H1 (cell line): Measurements from ENCODE around the gene DBX2. TPM values are rescaled to one million over a fixed set of nuclear protein-coding genes. Genes with fewer than 3 reads are reported as not detected.

Experiments
- CTCF ChIA-PET: fragments of 300-600 bp; sonication (Branson Sonifier 250); formaldehyde crosslinking; loops from one replicate; lab custom pipeline; 2021; ENCODE audit not compliant: partially characterized antibody; lab: Charles Lee
- POLR2A ChIA-PET: fragments of 300-600 bp; sonication (Branson Sonifier 250); formaldehyde crosslinking; loops from one replicate; lab custom pipeline; 2021; ENCODE audit warnings: inconsistent platforms; ENCODE audit not compliant: partially characterized antibody; lab: Charles Lee
- DNase-seq, 2 experiments: peaks; one replicate each; pipeline versions ENCODE4 v3.0.0 to v3.0.0-alpha.2; 2010 to 2022; ENCODE audit warnings: low spot score in 2 of 2, low read depth in 1 of 2, mixed read lengths in 1 of 2
- FAIRE-seq: peaks from 2 replicates; lab custom pipeline; 2011; peaks lifted over from hg19 to GRCh38; lab: Jason Lieb, UNC
- H2AFZ ChIP-seq: 2 replicates; pipeline ENCODE4 v1.8.1; 2012; ENCODE audit warnings: low read length, inconsistent platforms
- H2AK5ac ChIP-seq: 2 replicates; pipeline ENCODE4 v1.6.1; 2013; ENCODE audit warnings: low read depth, low read length
- H2BK120ac ChIP-seq: replicated peaks from 2 replicates; pipeline ENCODE3; 2013; ENCODE audit warnings: low read depth, low read length, inconsistent platforms
- H2BK12ac ChIP-seq: 2 replicates; pipeline ENCODE4 v1.6.1; 2013; ENCODE audit warnings: low read depth, low read length
- H2BK15ac ChIP-seq: 2 replicates; pipeline ENCODE4 v1.6.1; 2013; ENCODE audit warnings: low read length
- H2BK20ac ChIP-seq: 2 replicates; pipeline ENCODE4 v1.6.1; 2013; ENCODE audit warnings: low read length
- H2BK5ac ChIP-seq: 2 replicates; pipeline ENCODE4 v1.6.1; 2013; ENCODE audit warnings: low read depth, low read length
- H3K14ac ChIP-seq: 2 replicates; pipeline ENCODE4 v1.6.1; 2013; ENCODE audit warnings: inconsistent platforms; ENCODE audit not compliant: insufficient read length
- H3K18ac ChIP-seq: 2 replicates; pipeline ENCODE4 v1.6.1; 2013; ENCODE audit warnings: low read length; ENCODE audit errors: extremely low read depth
- H3K23ac ChIP-seq: 2 replicates; pipeline ENCODE4 v1.6.1; 2013; ENCODE audit warnings: inconsistent platforms; ENCODE audit not compliant: insufficient read length
- H3K23me2 ChIP-seq: 2 replicates; pipeline ENCODE4 v1.6.1; 2013; ENCODE audit warnings: low read depth, low read length
- H3K27ac ChIP-seq: 2 replicates; pipeline ENCODE4 v1.6.1; 2011; ENCODE audit warnings: low read depth, low read length, inconsistent platforms
- H3K27me3 ChIP-seq, 4 experiments: replicated peaks in 1 of 4; 1 replicate in 1 of 4; 2 replicates in 3 of 4; pipeline versions ENCODE4 v1.6.1 to v1.8.1; 2011 to 2013; ENCODE audit warnings: low read length in 3 of 4, mild to moderate bottlenecking in 3 of 4, inconsistent platforms in 2 of 4, mixed read lengths in 2 of 4, moderate library complexity in 1 of 4; ENCODE audit not compliant: control insufficient read depth in 3 of 4, insufficient read depth in 3 of 4; ENCODE audit errors: extremely low read depth in 1 of 4
- H3K36me3 ChIP-seq, 4 experiments: 2 replicates each; pipeline versions ENCODE4 v1.6.1 to v1.8.1; 2011 to 2013; ENCODE audit warnings: mild to moderate bottlenecking in 4 of 4, low read length in 3 of 4, moderate library complexity in 2 of 4, control low read depth in 1 of 4, inconsistent platforms in 1 of 4; ENCODE audit not compliant: insufficient read depth in 4 of 4, control insufficient read depth in 2 of 4
- H3K4ac ChIP-seq: replicated peaks from 2 replicates; pipeline ENCODE3; 2013; ENCODE audit warnings: low read length, low read depth, mixed read lengths, inconsistent platforms; ENCODE audit not compliant: insufficient read length
- H3K4me1 ChIP-seq, 4 experiments: replicated peaks in 1 of 4; 1 replicate in 1 of 4; 2 replicates in 3 of 4; pipeline versions ENCODE4 v1.6.1 to v1.8.1; 2011 to 2013; ENCODE audit warnings: low read length in 3 of 4, inconsistent platforms in 2 of 4, mixed read lengths in 1 of 4; ENCODE audit not compliant: insufficient read depth in 4 of 4, control insufficient read depth in 3 of 4
- H3K4me2 ChIP-seq, 2 experiments: 2 replicates each; pipeline versions ENCODE4 v1.6.1 to v1.8.1; 2011 to 2013; ENCODE audit warnings: low read depth in 2 of 2, low read length in 2 of 2, control low read depth in 1 of 2, inconsistent platforms in 1 of 2, mild to moderate bottlenecking in 1 of 2; ENCODE audit not compliant: insufficient read depth in 1 of 2
- H3K4me3 ChIP-seq, 4 experiments: fragments of 200-600, 300-600 bp in 1 of 4; sonication (generic), shearing (Covaris generic), sonication (Bioruptor Twin) in 1 of 4; 2 replicates each; pipeline versions ENCODE4 v1.5.1 to v1.8.1; 2011 to 2016; ENCODE audit warnings: low read length in 4 of 4, low read depth in 3 of 4, control low read depth in 2 of 4, inconsistent platforms in 2 of 4, mild to moderate bottlenecking in 2 of 4, mixed read lengths in 1 of 4, moderate library complexity in 1 of 4; ENCODE audit not compliant: insufficient read depth in 2 of 4; ENCODE audit errors: extremely low read depth in 1 of 4
- H3K56ac ChIP-seq: replicated peaks from 2 replicates; pipeline ENCODE3; 2013; ENCODE audit warnings: low read depth, mild to moderate bottlenecking, mixed read lengths, low read length, inconsistent platforms; ENCODE audit not compliant: insufficient read length
- H3K79me1 ChIP-seq: 2 replicates; pipeline ENCODE4 v1.6.1; 2013; ENCODE audit warnings: low read depth, low read length, control low read depth
- H3K79me2 ChIP-seq, 2 experiments: 2 replicates each; pipeline versions ENCODE4 v1.6.1 to v1.8.1; 2012 to 2013; ENCODE audit warnings: low read length in 2 of 2, mild to moderate bottlenecking in 2 of 2, inconsistent platforms in 1 of 2; ENCODE audit not compliant: insufficient read depth in 2 of 2, control insufficient read depth in 1 of 2
- H3K9ac ChIP-seq, 4 experiments: replicated peaks in 1 of 4; 1 replicate in 1 of 4; 2 replicates in 3 of 4; pipeline versions ENCODE4 v1.6.1 to v1.8.1; 2011 to 2013; ENCODE audit warnings: low read depth in 3 of 4, low read length in 3 of 4, control low read depth in 2 of 4, mild to moderate bottlenecking in 2 of 4, moderate library complexity in 2 of 4, inconsistent platforms in 1 of 4; ENCODE audit errors: extremely low read depth in 1 of 4
- H3K9me3 ChIP-seq, 2 experiments: 2 replicates each; pipeline versions ENCODE4 v1.6.1 to v1.8.1; 2012 to 2013; ENCODE audit warnings: mild to moderate bottlenecking in 2 of 2, moderate library complexity in 2 of 2, control low read depth in 1 of 2, inconsistent platforms in 1 of 2, low read depth in 1 of 2, low read length in 1 of 2, mixed read lengths in 1 of 2; ENCODE audit not compliant: insufficient read depth in 2 of 2
- H4K20me1 ChIP-seq, 2 experiments: replicated peaks in 1 of 2; 2 replicates each; pipeline versions ENCODE3 to v1.8.1; 2011 to 2013; ENCODE audit warnings: inconsistent platforms in 2 of 2, low read length in 2 of 2, mild to moderate bottlenecking in 1 of 2; ENCODE audit not compliant: insufficient read depth in 2 of 2, control insufficient read depth in 1 of 2
- H4K5ac ChIP-seq: 2 replicates; pipeline ENCODE4 v1.6.1; 2013; ENCODE audit warnings: low read length, low read depth, mixed read lengths, inconsistent platforms; ENCODE audit not compliant: insufficient read length
- H4K8ac ChIP-seq: 2 replicates; pipeline ENCODE4 v1.8.0; 2013; ENCODE audit warnings: mild to moderate bottlenecking, moderate library complexity, low read length, inconsistent platforms; ENCODE audit not compliant: insufficient read depth; ENCODE audit errors: extremely low read depth
- H4K91ac ChIP-seq: replicated peaks from 2 replicates; pipeline ENCODE3; 2013; ENCODE audit warnings: low read length, mixed read lengths, inconsistent platforms; ENCODE audit not compliant: insufficient read length
- MAX ChIP-seq: IDR thresholded peaks from 2 replicates; pipeline ENCODE4 v1.6.1; 2012; ENCODE audit warnings: inconsistent platforms
- POLR2A ChIP-seq, 2 experiments: IDR thresholded peaks; 1 replicate in 1 of 2; 2 replicates in 1 of 2; pipeline ENCODE4 v1.6.1; 2011; ENCODE audit warnings: low read depth in 2 of 2, low read length in 2 of 2, mild to moderate bottlenecking in 2 of 2; ENCODE audit errors: control extremely low read depth in 1 of 2
- POU5F1 ChIP-seq: IDR thresholded peaks from 2 replicates; pipeline ENCODE4 v1.6.1; 2011; ENCODE audit warnings: low read depth, mild to moderate bottlenecking, low read length, moderate library complexity
- RBBP5 ChIP-seq: IDR thresholded peaks from 2 replicates; pipeline ENCODE4 v1.7.1; 2012; ENCODE audit warnings: low read depth, mild to moderate bottlenecking, inconsistent platforms, low read length, moderate library complexity, borderline replicate concordance
- RNF2 ChIP-seq: fragments of 200-900, 300-1000 bp; sonication (generic); IDR thresholded peaks from 2 replicates; pipeline ENCODE4 v1.7.1; 2016; ENCODE audit warnings: borderline replicate concordance, low read depth, mild to moderate bottlenecking, antibody characterized with exemption, low read length; ENCODE audit not compliant: poor library complexity, severe bottlenecking; ENCODE audit errors: missing control alignments
- SUZ12 ChIP-seq: fragments of 200-600 bp; sonication (generic); IDR thresholded peaks from 2 replicates; pipeline ENCODE4 v1.6.1; 2012; ENCODE audit warnings: mild to moderate bottlenecking, inconsistent platforms, low read length, moderate library complexity, mixed read lengths
- ZNF274 ChIP-seq: IDR thresholded peaks from 2 replicates; pipeline ENCODE4 v1.7.0; 2012; ENCODE audit warnings: low read length, borderline replicate concordance; ENCODE audit errors: extremely low read depth
- WGBS, 2 experiments: shearing (Covaris generic) in 1 of 2; methylation state at CpG; one replicate each; pipeline versions ENCODE4 v1.1.6 to v1.1.7; 2013 to 2015; ENCODE audit warnings: low lambda C conversion rate in 2 of 2, mixed read lengths in 2 of 2, inconsistent platforms in 1 of 2, low coverage in 1 of 2, missing lambda C conversion rate in 1 of 2; ENCODE audit not compliant: insufficient replicate concordance in 2 of 2, insufficient coverage in 1 of 2, insufficient read length in 1 of 2; ENCODE audit errors: extremely low coverage in 1 of 2, missing lambda C conversion rate in 1 of 2; 5-methylcytosine and 5-hydroxymethylcytosine counted together
- polyA plus RNA-seq, 7 experiments: library from polyadenylated mRNA; depleted of rRNA in 3 of 7; stranded (reverse) in 5 of 7; unstranded in 2 of 7; fragments of >200 nt in 5 of 7; fragments of 200-250 nt in 2 of 7; gene quantifications; 1 replicate in 5 of 7; 2 replicates in 1 of 7; 4 replicates in 1 of 7; pipeline versions ENCODE4 v1.2.1 to v1.2.3, GENCODE V29; 2011 to 2013; ENCODE audit warnings: missing spikeins in 2 of 7, mixed read lengths in 2 of 7
- total RNA-seq: library from RNA; stranded (reverse); fragmentation: NEBNext Ultra II Directional; extraction: Animal tissue kit (Norgen Biotek cat#: 25700); gene quantifications from 2 replicates; pipeline ENCODE4 v1.2.1, GENCODE V29; 2021
- TF ChIP-seq, protein P1 (sequence below): IDR thresholded peaks from 2 replicates; pipeline ENCODE4 v1.6.1; 2011; ENCODE audit warnings: low read length, improper control_type of control experiment

DBX2 gene
- total and polyA plus RNA-seq, 2 of the 8 experiments (the other 6 are each of a cell fraction or from before 2014, with no cell fraction given), result 0.06 TPM; not detected in 1

DNA sequence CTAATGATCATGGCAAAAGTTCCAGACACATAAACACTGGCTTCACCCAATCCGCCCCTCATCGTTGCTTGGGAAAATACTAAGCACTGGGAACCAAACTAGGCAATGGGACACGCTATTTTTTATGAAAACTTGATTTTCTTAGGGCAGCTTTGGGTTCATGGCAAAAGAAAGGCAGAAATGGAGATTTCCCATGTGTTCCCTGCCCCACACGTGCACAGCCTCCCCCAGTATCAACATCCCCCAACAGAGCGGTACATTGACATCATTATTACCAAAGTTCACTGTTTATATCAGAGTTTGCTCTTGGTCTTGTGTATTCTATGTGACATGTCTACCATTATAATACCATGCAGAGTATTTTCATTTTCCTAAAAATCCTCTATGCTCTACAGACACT, 71.0 kb downstream of the DBX2 start:
- FAIRE-seq, result no peak
- H2BK5ac ChIP-seq, result no peak overlapping the region
- H3K9ac ChIP-seq, result no peak overlapping the region
- no peak overlapping the region for H3K4me2 ChIP-seq
- no peak overlapping the region for H2AK5ac ChIP-seq
- no peak overlapping the region for H4K8ac ChIP-seq
- H4K5ac ChIP-seq, result no peak overlapping the region
- H3K36me3 ChIP-seq, result no peaks in the 10 kb centered on the region
- no peak overlapping the region for H2BK120ac ChIP-seq
- H2BK20ac ChIP-seq, result no peak overlapping the region
- no peak overlapping the region for H3K14ac ChIP-seq
- no peaks in the 10 kb centered on the region for H3K27me3 ChIP-seq
- H2BK12ac ChIP-seq, result no peak overlapping the region
- no peak overlapping the region for H3K27ac ChIP-seq
- H3K79me1 ChIP-seq, result no peaks in the 10 kb centered on the region
- H3K18ac ChIP-seq, result no peak overlapping the region
- no peak overlapping the region for H3K23ac ChIP-seq
- H3K4me1 ChIP-seq, result no peaks in the 10 kb centered on the region
- TF ChIP-seq RBBP5 (no peak), RNF2 (no peak), MAX (no peak), SUZ12 (no peak), POU5F1 (no peak), ZNF274 (no peak), POLR2A (IDR thresholded peaks at IDR 0.05; ENCODE audit: control extremely low read depth in 1 of 2, low read depth in 2 of 2, low read length in 2 of 2) (no peak)
- TF ChIP-seq, protein P1, sequence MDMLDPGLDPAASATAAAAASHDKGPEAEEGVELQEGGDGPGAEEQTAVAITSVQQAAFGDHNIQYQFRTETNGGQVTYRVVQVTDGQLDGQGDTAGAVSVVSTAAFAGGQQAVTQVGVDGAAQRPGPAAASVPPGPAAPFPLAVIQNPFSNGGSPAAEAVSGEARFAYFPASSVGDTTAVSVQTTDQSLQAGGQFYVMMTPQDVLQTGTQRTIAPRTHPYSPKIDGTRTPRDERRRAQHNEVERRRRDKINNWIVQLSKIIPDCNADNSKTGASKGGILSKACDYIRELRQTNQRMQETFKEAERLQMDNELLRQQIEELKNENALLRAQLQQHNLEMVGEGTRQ, result no peak
- H3K9me3 ChIP-seq, result no peaks in the 10 kb centered on the region
- H3K4me3 ChIP-seq, result no peak overlapping the region
- no peak overlapping the region for H3K56ac ChIP-seq
- H3K79me2 ChIP-seq, result no peaks in the 10 kb centered on the region
- no peaks in the 10 kb centered on the region for H3K23me2 ChIP-seq
- POLR2A ChIA-PET, result no interaction called here
- no peak overlapping the region for H2AFZ ChIP-seq
- DNase-seq, result no peak
- H2BK15ac ChIP-seq, result no peak overlapping the region
- no peaks in the 10 kb centered on the region for H4K20me1 ChIP-seq
- H3K4ac ChIP-seq, result no peak overlapping the region
- CTCF ChIA-PET, result interaction anchor here (1.3 kb wide), 1 partner anchor 31 kb away, joined by 5 read pairs; no protein-coding TSS in a partner anchor
- no peak overlapping the region for H4K91ac ChIP-seq
- WGBS, 2 experiments, result 93% methylated on average over 5 of the region's 5 CpGs; no CpG with 5 or more reads in 1 of the 2 experiments
